ENCODE measurements around the gene NOTCH2. TPM values are rescaled to one million over a fixed set of nuclear protein-coding genes. Genes with fewer than 3 reads are reported as not detected.
A peak's percentile ranks its signal among the peaks of the same experiment; 100 is the strongest.

The NOTCH2 gene
- total and polyA plus RNA-seq, 8 donors: 69.1 to 129 (median 82.2) TPM

- DNase-seq: no peak
- no peak overlapping the region for H3K27ac ChIP-seq
- H3K4me1 ChIP-seq: no peaks in the 10 kb centered on the region
- H3K9me3 ChIP-seq: peaks cover 0 to 11% of the 10 kb centered on the region in 2 donors
- H3K4me3 ChIP-seq: no peak overlapping the region
- peaks cover 0 to 84% of the 10 kb centered on the region in 2 donors for H3K36me3 ChIP-seq
- no peak for ATAC-seq
- intact Hi-C loops (cut with DNase I): no loop called here
- no peaks in the 10 kb centered on the region for H3K27me3 ChIP-seq
- no peak for TF ChIP-seq CTCF (IDR thresholded peaks at IDR 0.05)
Measured at GRCh38 chr1:119929643-119930315, 139.7 kb downstream of the NOTCH2 start.

- Histone ChIP-seq H3K27me3 (no peaks in the 10 kb centered on the region), H3K4me3 (no peak overlapping the region), H3K27ac (no peak overlapping the region), H3K9me3 (no peaks in the 10 kb centered on the region), H3K4me1 (no peaks in the 10 kb centered on the region), H3K36me3 (peaks cover 0 to 89% of the 10 kb centered on the region in 2 donors)
- no peak for DNase-seq
- intact Hi-C loops (cut with DNase I): no loop called here
- peak; percentile 12 for ATAC-seq
- TF ChIP-seq CTCF (IDR thresholded peaks at IDR 0.05): no peak
Measured at GRCh38 chr1:119926553-119926952, 142.9 kb downstream of the NOTCH2 start.

GRCh38 chr1:119924948-119925898 is 144.2 kb downstream of the NOTCH2 start:
- DNase-seq: no peak
- no peaks in the 10 kb centered on the region for H3K9me3 ChIP-seq
- no peaks in the 10 kb centered on the region for H3K27me3 ChIP-seq
- intact Hi-C loops (cut with DNase I): no loop called here
- no peak overlapping the region for H3K27ac ChIP-seq
- ATAC-seq: no peak
- no peaks in the 10 kb centered on the region for H3K4me1 ChIP-seq
- no peak for TF ChIP-seq CTCF (IDR thresholded peaks at IDR 0.05)
- peaks cover 0 to 98% of the 10 kb centered on the region in 2 donors for H3K36me3 ChIP-seq
- H3K4me3 ChIP-seq: no peak overlapping the region

GRCh38 chr1:119920104-119920968 is 149.1 kb downstream of the NOTCH2 start:
- no peak for ATAC-seq
- no peak for DNase-seq
- no peak for TF ChIP-seq CTCF (IDR thresholded peaks at IDR 0.05)
- intact Hi-C loops (cut with DNase I): no loop called here
- no peak overlapping the region for H3K4me3 ChIP-seq
- H3K27ac ChIP-seq: no peak overlapping the region
- H3K27me3 ChIP-seq: no peaks in the 10 kb centered on the region
- H3K36me3 ChIP-seq: peaks cover 0 to 100% of the 10 kb centered on the region in 2 donors
- H3K4me1 ChIP-seq: no peaks in the 10 kb centered on the region
- H3K9me3 ChIP-seq: no peaks in the 10 kb centered on the region

Measured in left lung (tissue), 10 donors.